H1 (cell line): ENCODE data around the gene THAP5. TPM values are rescaled to one million over a fixed set of nuclear protein-coding genes. Genes with fewer than 3 reads are reported as not detected.

Source experiments
- CTCF ChIA-PET: fragments of 300-600 bp; sonication (Branson Sonifier 250); formaldehyde crosslinking; loops from one replicate; lab custom pipeline; 2021; ENCODE audit not compliant: partially characterized antibody; lab: Charles Lee
- POLR2A ChIA-PET: fragments of 300-600 bp; sonication (Branson Sonifier 250); formaldehyde crosslinking; loops from one replicate; lab custom pipeline; 2021; ENCODE audit warnings: inconsistent platforms; ENCODE audit not compliant: partially characterized antibody; lab: Charles Lee
- DNase-seq, 2 experiments: peaks; one replicate each; pipeline versions ENCODE4 v3.0.0 to v3.0.0-alpha.2; 2010 to 2022; ENCODE audit warnings: low spot score in 2 of 2, low read depth in 1 of 2, mixed read lengths in 1 of 2
- FAIRE-seq: peaks from 2 replicates; lab custom pipeline; 2011; peaks lifted over from hg19 to GRCh38; lab: Jason Lieb, UNC
- H2AFZ ChIP-seq: 2 replicates; pipeline ENCODE4 v1.8.1; 2012; ENCODE audit warnings: low read length, inconsistent platforms
- H2AK5ac ChIP-seq: 2 replicates; pipeline ENCODE4 v1.6.1; 2013; ENCODE audit warnings: low read depth, low read length
- H2BK120ac ChIP-seq: replicated peaks from 2 replicates; pipeline ENCODE3; 2013; ENCODE audit warnings: low read depth, low read length, inconsistent platforms
- H2BK12ac ChIP-seq: 2 replicates; pipeline ENCODE4 v1.6.1; 2013; ENCODE audit warnings: low read depth, low read length
- H2BK15ac ChIP-seq: 2 replicates; pipeline ENCODE4 v1.6.1; 2013; ENCODE audit warnings: low read length
- H2BK20ac ChIP-seq: 2 replicates; pipeline ENCODE4 v1.6.1; 2013; ENCODE audit warnings: low read length
- H2BK5ac ChIP-seq: 2 replicates; pipeline ENCODE4 v1.6.1; 2013; ENCODE audit warnings: low read depth, low read length
- H3K14ac ChIP-seq: 2 replicates; pipeline ENCODE4 v1.6.1; 2013; ENCODE audit warnings: inconsistent platforms; ENCODE audit not compliant: insufficient read length
- H3K18ac ChIP-seq: 2 replicates; pipeline ENCODE4 v1.6.1; 2013; ENCODE audit warnings: low read length; ENCODE audit errors: extremely low read depth
- H3K23ac ChIP-seq: 2 replicates; pipeline ENCODE4 v1.6.1; 2013; ENCODE audit warnings: inconsistent platforms; ENCODE audit not compliant: insufficient read length
- H3K23me2 ChIP-seq: 2 replicates; pipeline ENCODE4 v1.6.1; 2013; ENCODE audit warnings: low read depth, low read length
- H3K27ac ChIP-seq: 2 replicates; pipeline ENCODE4 v1.6.1; 2011; ENCODE audit warnings: low read depth, low read length, inconsistent platforms
- H3K27me3 ChIP-seq, 4 experiments: replicated peaks in 1 of 4; 1 replicate in 1 of 4; 2 replicates in 3 of 4; pipeline versions ENCODE4 v1.6.1 to v1.8.1; 2011 to 2013; ENCODE audit warnings: low read length in 3 of 4, mild to moderate bottlenecking in 3 of 4, inconsistent platforms in 2 of 4, mixed read lengths in 2 of 4, moderate library complexity in 1 of 4; ENCODE audit not compliant: control insufficient read depth in 3 of 4, insufficient read depth in 3 of 4; ENCODE audit errors: extremely low read depth in 1 of 4
- H3K36me3 ChIP-seq, 4 experiments: 2 replicates each; pipeline versions ENCODE4 v1.6.1 to v1.8.1; 2011 to 2013; ENCODE audit warnings: mild to moderate bottlenecking in 4 of 4, low read length in 3 of 4, moderate library complexity in 2 of 4, control low read depth in 1 of 4, inconsistent platforms in 1 of 4; ENCODE audit not compliant: insufficient read depth in 4 of 4, control insufficient read depth in 2 of 4
- H3K4ac ChIP-seq: replicated peaks from 2 replicates; pipeline ENCODE3; 2013; ENCODE audit warnings: low read length, low read depth, mixed read lengths, inconsistent platforms; ENCODE audit not compliant: insufficient read length
- H3K4me1 ChIP-seq, 4 experiments: replicated peaks in 1 of 4; 1 replicate in 1 of 4; 2 replicates in 3 of 4; pipeline versions ENCODE4 v1.6.1 to v1.8.1; 2011 to 2013; ENCODE audit warnings: low read length in 3 of 4, inconsistent platforms in 2 of 4, mixed read lengths in 1 of 4; ENCODE audit not compliant: insufficient read depth in 4 of 4, control insufficient read depth in 3 of 4
- H3K4me2 ChIP-seq, 2 experiments: 2 replicates each; pipeline versions ENCODE4 v1.6.1 to v1.8.1; 2011 to 2013; ENCODE audit warnings: low read depth in 2 of 2, low read length in 2 of 2, control low read depth in 1 of 2, inconsistent platforms in 1 of 2, mild to moderate bottlenecking in 1 of 2; ENCODE audit not compliant: insufficient read depth in 1 of 2
- H3K4me3 ChIP-seq, 4 experiments: fragments of 200-600, 300-600 bp in 1 of 4; sonication (generic), shearing (Covaris generic), sonication (Bioruptor Twin) in 1 of 4; 2 replicates each; pipeline versions ENCODE4 v1.5.1 to v1.8.1; 2011 to 2016; ENCODE audit warnings: low read length in 4 of 4, low read depth in 3 of 4, control low read depth in 2 of 4, inconsistent platforms in 2 of 4, mild to moderate bottlenecking in 2 of 4, mixed read lengths in 1 of 4, moderate library complexity in 1 of 4; ENCODE audit not compliant: insufficient read depth in 2 of 4; ENCODE audit errors: extremely low read depth in 1 of 4
- H3K56ac ChIP-seq: replicated peaks from 2 replicates; pipeline ENCODE3; 2013; ENCODE audit warnings: low read depth, mild to moderate bottlenecking, mixed read lengths, low read length, inconsistent platforms; ENCODE audit not compliant: insufficient read length
- H3K79me1 ChIP-seq: 2 replicates; pipeline ENCODE4 v1.6.1; 2013; ENCODE audit warnings: low read depth, low read length, control low read depth
- H3K79me2 ChIP-seq, 2 experiments: 2 replicates each; pipeline versions ENCODE4 v1.6.1 to v1.8.1; 2012 to 2013; ENCODE audit warnings: low read length in 2 of 2, mild to moderate bottlenecking in 2 of 2, inconsistent platforms in 1 of 2; ENCODE audit not compliant: insufficient read depth in 2 of 2, control insufficient read depth in 1 of 2
- H3K9ac ChIP-seq, 4 experiments: replicated peaks in 1 of 4; 1 replicate in 1 of 4; 2 replicates in 3 of 4; pipeline versions ENCODE4 v1.6.1 to v1.8.1; 2011 to 2013; ENCODE audit warnings: low read depth in 3 of 4, low read length in 3 of 4, control low read depth in 2 of 4, mild to moderate bottlenecking in 2 of 4, moderate library complexity in 2 of 4, inconsistent platforms in 1 of 4; ENCODE audit errors: extremely low read depth in 1 of 4
- H3K9me3 ChIP-seq, 2 experiments: 2 replicates each; pipeline versions ENCODE4 v1.6.1 to v1.8.1; 2012 to 2013; ENCODE audit warnings: mild to moderate bottlenecking in 2 of 2, moderate library complexity in 2 of 2, control low read depth in 1 of 2, inconsistent platforms in 1 of 2, low read depth in 1 of 2, low read length in 1 of 2, mixed read lengths in 1 of 2; ENCODE audit not compliant: insufficient read depth in 2 of 2
- H4K20me1 ChIP-seq, 2 experiments: replicated peaks in 1 of 2; 2 replicates each; pipeline versions ENCODE3 to v1.8.1; 2011 to 2013; ENCODE audit warnings: inconsistent platforms in 2 of 2, low read length in 2 of 2, mild to moderate bottlenecking in 1 of 2; ENCODE audit not compliant: insufficient read depth in 2 of 2, control insufficient read depth in 1 of 2
- H4K5ac ChIP-seq: 2 replicates; pipeline ENCODE4 v1.6.1; 2013; ENCODE audit warnings: low read length, low read depth, mixed read lengths, inconsistent platforms; ENCODE audit not compliant: insufficient read length
- H4K8ac ChIP-seq: 2 replicates; pipeline ENCODE4 v1.8.0; 2013; ENCODE audit warnings: mild to moderate bottlenecking, moderate library complexity, low read length, inconsistent platforms; ENCODE audit not compliant: insufficient read depth; ENCODE audit errors: extremely low read depth
- H4K91ac ChIP-seq: replicated peaks from 2 replicates; pipeline ENCODE3; 2013; ENCODE audit warnings: low read length, mixed read lengths, inconsistent platforms; ENCODE audit not compliant: insufficient read length
- ASH2L ChIP-seq: fragments of 200-600, 300-600 bp; sonication (generic); IDR thresholded peaks from one replicate; pipeline ENCODE4 v1.7.1; 2017; ENCODE audit warnings: low read length
- BACH1 ChIP-seq: IDR thresholded peaks from 2 replicates; pipeline ENCODE4 v1.6.1; 2012; ENCODE audit warnings: low read length, improper control_type of control experiment
- BCL11A ChIP-seq, 2 experiments: IDR thresholded peaks; one replicate each; pipeline ENCODE4 v1.6.1; 2011; ENCODE audit warnings: low read depth in 2 of 2, low read length in 2 of 2, mild to moderate bottlenecking in 2 of 2
- CEBPB ChIP-seq: IDR thresholded peaks from 2 replicates; pipeline ENCODE4 v1.6.1; 2012; ENCODE audit warnings: low read depth, low read length
- CHD1 ChIP-seq: IDR thresholded peaks from 2 replicates; pipeline ENCODE4 v1.6.1; 2012; ENCODE audit warnings: low read depth, low read length, improper control_type of control experiment
- EGR1 ChIP-seq: IDR thresholded peaks from 2 replicates; pipeline ENCODE4 v1.6.1; 2011; ENCODE audit warnings: low read depth, low read length, borderline replicate concordance
- GTF2F1 ChIP-seq: IDR thresholded peaks from 2 replicates; pipeline ENCODE4 v1.6.1; 2012; ENCODE audit warnings: low read depth, low read length, improper control_type of control experiment, borderline replicate concordance
- HDAC2 ChIP-seq, 2 experiments: fragments of 300-600 bp in 1 of 2; sonication (generic) in 1 of 2; IDR thresholded peaks; 2 replicates each; pipeline ENCODE4 v1.6.1; 2011 to 2012; ENCODE audit warnings: low read depth in 2 of 2, low read length in 2 of 2, mild to moderate bottlenecking in 2 of 2, moderate library complexity in 2 of 2, borderline replicate concordance in 1 of 2, inconsistent platforms in 1 of 2
- KDM1A ChIP-seq: fragments of 200-600, 300-600 bp; sonication (generic); IDR thresholded peaks from 2 replicates; pipeline ENCODE4 v1.7.1; 2016; ENCODE audit warnings: mild to moderate bottlenecking, low read length, borderline replicate concordance
- NRF1 ChIP-seq: IDR thresholded peaks from 2 replicates; pipeline ENCODE4 v1.6.1; 2011; ENCODE audit warnings: mild to moderate bottlenecking, low read depth, low read length, improper control_type of control experiment
- POLR2AphosphoS5 ChIP-seq: IDR thresholded peaks from 2 replicates; pipeline ENCODE4 v1.6.1; 2011; ENCODE audit warnings: low read depth, low read length
- SAP30 ChIP-seq: fragments of 300-600 bp; sonication (generic); IDR thresholded peaks from 2 replicates; pipeline ENCODE4 v1.7.1; 2012; ENCODE audit warnings: low read length, moderate library complexity, mild to moderate bottlenecking, inconsistent platforms; ENCODE audit not compliant: insufficient read depth, insufficient replicate concordance
- SIRT6 ChIP-seq: IDR thresholded peaks from one replicate; pipeline ENCODE4 v1.7.1; 2012; ENCODE audit warnings: low read length, inconsistent platforms
- TAF1 ChIP-seq: IDR thresholded peaks from 2 replicates; pipeline ENCODE4 v1.6.1; 2011; ENCODE audit warnings: mild to moderate bottlenecking, low read depth, low read length
- WGBS, 2 experiments: shearing (Covaris generic) in 1 of 2; methylation state at CpG; one replicate each; pipeline versions ENCODE4 v1.1.6 to v1.1.7; 2013 to 2015; ENCODE audit warnings: low lambda C conversion rate in 2 of 2, mixed read lengths in 2 of 2, inconsistent platforms in 1 of 2, low coverage in 1 of 2, missing lambda C conversion rate in 1 of 2; ENCODE audit not compliant: insufficient replicate concordance in 2 of 2, insufficient coverage in 1 of 2, insufficient read length in 1 of 2; ENCODE audit errors: extremely low coverage in 1 of 2, missing lambda C conversion rate in 1 of 2; 5-methylcytosine and 5-hydroxymethylcytosine counted together
- polyA plus RNA-seq, 7 experiments: library from polyadenylated mRNA; depleted of rRNA in 3 of 7; stranded (reverse) in 5 of 7; unstranded in 2 of 7; fragments of >200 nt in 5 of 7; fragments of 200-250 nt in 2 of 7; gene quantifications; 1 replicate in 5 of 7; 2 replicates in 1 of 7; 4 replicates in 1 of 7; pipeline versions ENCODE4 v1.2.1 to v1.2.3, GENCODE V29; 2011 to 2013; ENCODE audit warnings: missing spikeins in 2 of 7, mixed read lengths in 2 of 7
- total RNA-seq: library from RNA; stranded (reverse); fragmentation: NEBNext Ultra II Directional; extraction: Animal tissue kit (Norgen Biotek cat#: 25700); gene quantifications from 2 replicates; pipeline ENCODE4 v1.2.1, GENCODE V29; 2021

The THAP5 gene
- total and polyA plus RNA-seq, 2 of the 8 experiments (the other 6 are each of a cell fraction or from before 2014, with no cell fraction given) = 3.9 to 24.2 TPM

DNA sequence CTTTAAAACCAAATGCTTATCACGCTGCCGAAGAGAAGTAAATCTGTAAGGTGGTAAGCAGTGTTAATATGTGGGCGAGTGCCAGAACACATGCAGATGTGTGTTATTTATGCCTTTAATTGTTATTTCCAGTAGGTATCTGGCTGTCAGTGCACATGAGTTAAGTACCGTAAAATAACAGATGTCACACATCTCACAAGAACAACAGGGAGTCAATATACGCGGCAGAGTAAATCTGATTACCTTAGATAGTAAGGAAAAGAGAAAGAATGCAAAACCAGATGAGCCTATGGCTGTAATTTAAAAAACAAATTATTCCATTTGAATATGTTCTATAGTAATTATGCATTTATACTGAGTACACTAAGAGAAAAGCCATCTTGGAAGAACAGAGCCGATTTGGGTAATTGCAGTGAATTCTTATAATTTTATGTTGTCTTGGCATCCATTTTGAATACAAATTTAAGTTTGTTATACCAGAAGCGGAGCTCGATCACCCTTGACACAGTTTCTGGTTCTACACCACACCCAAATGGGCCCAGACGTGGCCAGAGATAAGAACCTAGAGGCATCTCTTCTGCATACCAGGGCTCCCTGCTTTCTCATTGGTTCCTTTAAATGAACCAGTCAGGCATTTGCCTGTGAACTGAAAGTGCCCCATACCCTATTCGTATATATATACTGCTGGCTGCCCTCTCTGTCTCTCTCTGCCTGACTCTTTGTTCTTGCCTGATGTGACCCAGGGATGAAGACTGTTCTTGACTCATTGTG is 35.0 kb upstream of the THAP5 start:
- Histone ChIP-seq H3K4me1 (peaks cover 0 to 1% (median 0%) of the 10 kb centered on the region in 4 experiments; a peak in 2 of 7 replicates), H3K9ac (no peak overlapping the region), H3K14ac (no peak overlapping the region), H3K9me3 (no peaks in the 10 kb centered on the region), H3K4ac (no peak overlapping the region), H3K79me2 (no peaks in the 10 kb centered on the region), H3K23me2 (no peaks in the 10 kb centered on the region), H3K79me1 (no peaks in the 10 kb centered on the region), H3K56ac (no peak overlapping the region), H3K23ac (no peak overlapping the region), H4K5ac (no peak overlapping the region), H2BK120ac (no peak overlapping the region), H2BK5ac (no peak overlapping the region), H4K20me1 (no peaks in the 10 kb centered on the region), H3K4me2 (no peak overlapping the region), H3K27me3 (no peaks in the 10 kb centered on the region), H2AK5ac (no peak overlapping the region), H3K27ac (no peak overlapping the region), H3K36me3 (no peaks in the 10 kb centered on the region), H2BK20ac (no peak overlapping the region), H2BK12ac (no peak overlapping the region), H3K4me3 (no peak overlapping the region), H2BK15ac (no peak overlapping the region), H4K8ac (no peak overlapping the region), H2AFZ (no peak overlapping the region), H4K91ac (no peak overlapping the region), H3K18ac (no peak overlapping the region)
- FAIRE-seq (no peak), DNase-seq (no peak)
- ChIA-PET POLR2A (no interaction called here), CTCF (interaction anchor here (1.6 to 2.4 kb wide), 4 partner anchors 7 to 55 kb away, joined by 3 to 11 read pairs (median 5); no protein-coding TSS in a partner anchor)
- WGBS, 2 experiments = 91% methylated on average over 11 of the region's 11 CpGs; no CpG with 5 or more reads in 1 of the 2 experiments
- TF ChIP-seq TAF1 = no peak
- no peak for TF ChIP-seq ASH2L
- TF ChIP-seq BCL11A (IDR thresholded peaks at IDR 0.05; ENCODE audit: low read depth in 2 of 2, low read length in 2 of 2) = no peak
- TF ChIP-seq KDM1A = no peak
- TF ChIP-seq SIRT6 = no peak
- TF ChIP-seq POLR2AphosphoS5 = no peak
- TF ChIP-seq SAP30 = no peak
- no peak for TF ChIP-seq CHD1
- TF ChIP-seq BACH1 = no peak
- TF ChIP-seq GTF2F1 = no peak
- no peak for TF ChIP-seq NRF1
- TF ChIP-seq CEBPB = no peak
- TF ChIP-seq EGR1 = no peak
- TF ChIP-seq HDAC2 (IDR thresholded peaks at IDR 0.05; ENCODE audit: borderline replicate concordance in 1 of 2, low read depth in 2 of 2, low read length in 2 of 2) = no peak
